UCSD-AML1 (cell line): ENCODE data around the gene STAT4.

Experiments
- DNase-seq: peaks from one replicate; lab custom pipeline; 2025; ENCODE audit not compliant: unreplicated experiment; lab: John Stamatoyannopoulos, UW

The STAT4 gene

GRCh38 chr2:191150600-191151330 is at the start of gene STAT4:
TSS of gene STAT4 (minus strand) at chr2:191150994. CDS start at chr2:191148203, 2,791 bp downstream.
- peak; percentile 25 for DNase-seq

GRCh38 chr2:191199929-191200512 is 49.2 kb upstream of the STAT4 start:
- DNase-seq = no peak

- no peak for DNase-seq
Measured at GRCh38 chr2:191198271-191198670, 47.5 kb upstream of the STAT4 start.

DNA sequence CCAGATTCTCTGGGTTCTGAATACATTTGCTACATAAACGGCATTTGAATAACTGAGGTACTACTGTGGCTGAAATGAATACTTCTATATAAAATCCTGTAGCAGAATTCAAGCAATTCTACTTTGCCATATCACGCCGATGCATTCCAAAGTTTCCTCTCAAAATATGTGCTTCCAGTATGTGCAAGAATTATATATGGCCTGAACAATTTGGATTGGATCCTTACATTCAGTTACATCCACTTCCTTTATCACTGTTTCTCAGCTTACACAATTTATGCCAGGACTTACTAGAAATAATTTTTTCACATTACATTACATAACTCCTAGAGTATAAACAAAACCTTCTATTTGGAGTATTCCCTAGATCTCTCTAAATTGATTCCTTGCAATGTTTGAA is 46.3 kb upstream of the STAT4 start:
- DNase-seq = no peak

GRCh38 chr2:191195021-191195420 is 44.2 kb upstream of the STAT4 start:
- no peak for DNase-seq

GRCh38 chr2:191190861-191191552 is 40.2 kb upstream of the STAT4 start:
- DNase-seq = no peak

DNA sequence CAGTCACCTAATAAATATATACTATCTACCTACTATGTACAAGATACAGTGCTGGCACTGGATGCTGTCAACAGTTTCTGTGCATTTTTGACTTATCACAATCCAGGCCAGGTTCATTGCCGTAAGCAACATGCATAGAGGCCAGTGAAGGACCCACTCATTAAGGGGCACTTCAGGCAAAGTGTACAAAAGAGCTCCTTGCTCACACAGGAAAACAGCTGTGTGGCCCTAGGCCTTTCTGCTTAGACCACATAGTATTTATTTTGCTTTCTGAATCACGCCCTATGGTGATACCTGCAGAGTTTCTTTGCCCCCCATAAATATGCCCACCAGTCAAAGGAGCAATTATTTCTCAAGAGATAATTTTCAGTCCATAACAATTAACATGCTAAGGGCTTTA is 39.6 kb upstream of the STAT4 start:
- no peak for DNase-seq

DNA sequence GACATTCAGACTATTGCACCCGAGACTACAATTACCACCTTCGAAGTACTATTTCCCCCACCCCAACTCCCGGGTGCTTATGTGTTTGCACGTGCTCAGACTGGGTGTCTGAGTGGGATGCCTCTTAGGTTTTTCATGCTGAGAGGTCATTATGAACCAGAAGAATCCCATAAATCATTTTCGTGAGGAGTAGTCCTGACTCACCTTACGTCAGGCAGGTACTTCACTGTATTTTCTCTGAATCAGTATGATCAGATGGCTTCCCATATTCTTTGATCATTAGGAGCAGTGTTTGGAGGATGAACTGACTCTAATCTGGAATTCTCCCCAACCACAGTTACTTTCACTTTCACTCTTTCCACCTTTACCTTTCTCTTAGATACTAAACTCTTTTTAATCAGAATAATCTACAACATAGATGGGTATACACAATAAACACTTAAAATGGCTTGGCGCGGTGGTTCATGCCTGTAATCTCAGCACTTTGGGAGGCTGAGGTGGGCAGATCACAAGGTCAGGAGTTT is 38.4 kb upstream of the STAT4 start:
- no peak for DNase-seq

DNA sequence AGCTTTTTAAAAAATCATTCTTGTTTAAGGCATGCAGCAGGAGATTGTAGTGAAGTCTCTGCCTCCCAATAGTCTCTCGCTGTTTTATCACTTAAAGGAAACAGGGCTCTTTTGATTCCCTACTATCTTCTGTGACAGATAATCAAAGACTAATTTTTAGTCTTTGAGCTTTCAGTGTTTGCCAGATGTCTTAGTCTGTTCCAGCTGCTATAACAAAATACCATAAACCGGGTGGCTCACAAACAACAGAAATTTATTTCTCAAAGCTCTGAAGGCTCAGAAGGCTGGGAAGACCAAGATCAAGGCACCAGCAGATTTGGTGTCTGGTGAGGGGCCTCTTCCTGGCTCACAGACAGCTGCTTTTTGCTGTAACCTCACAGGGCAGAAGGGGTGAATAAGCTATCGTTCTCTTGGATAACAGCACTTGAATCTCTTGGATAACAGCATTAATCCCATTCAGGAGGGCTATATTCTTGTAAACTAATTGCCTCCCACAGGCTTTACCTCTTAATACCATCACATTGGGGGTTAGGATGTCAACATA is 37.8 kb upstream of the STAT4 start:
- no peak for DNase-seq

GRCh38 chr2:191187105-191187829 is 36.5 kb upstream of the STAT4 start:
- DNase-seq = no peak

DNA sequence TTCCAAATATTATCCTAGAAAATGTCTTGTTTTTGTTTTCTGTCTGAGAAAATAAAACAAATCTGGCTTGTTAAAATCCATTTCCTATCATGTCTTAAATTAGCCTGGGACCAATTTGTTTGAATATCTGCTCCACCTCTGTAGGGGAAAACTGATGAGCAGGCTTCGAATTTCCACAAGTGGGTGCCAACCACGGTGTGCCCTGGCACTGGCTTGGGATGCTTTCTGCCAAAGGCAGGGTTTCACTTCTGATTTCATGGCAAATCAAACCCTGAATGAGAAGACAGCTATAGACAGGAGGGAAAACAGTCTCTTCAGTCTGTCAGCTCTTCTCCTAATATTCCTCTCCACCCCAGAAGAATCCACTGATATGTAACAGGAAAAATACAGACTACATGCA is 33.7 kb upstream of the STAT4 start:
- DNase-seq = no peak

- DNase-seq = no peak
Measured at GRCh38 chr2:191183516-191183915, 32.7 kb upstream of the STAT4 start.

DNA sequence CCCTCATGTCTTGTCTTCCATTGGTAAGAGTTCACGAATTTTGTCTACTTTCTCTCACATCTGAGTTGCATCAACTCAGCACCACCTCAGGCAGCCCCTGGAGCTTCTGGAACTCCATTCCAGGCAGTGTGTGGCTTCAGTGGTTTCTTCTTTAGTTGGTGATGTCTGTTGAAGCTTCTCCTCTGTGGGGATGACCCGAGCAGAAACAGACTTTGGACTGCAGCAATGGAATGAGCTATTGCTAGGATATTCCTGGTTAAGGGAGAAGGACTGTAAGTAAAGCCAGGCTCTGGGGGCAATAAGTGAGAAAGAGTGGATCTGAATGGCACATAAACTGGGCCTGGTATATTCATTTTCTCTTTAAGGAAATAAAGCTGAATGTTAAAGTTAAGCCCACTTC is 32.3 kb upstream of the STAT4 start:
- no peak for DNase-seq

GRCh38 chr2:191180713-191181112 is 29.9 kb upstream of the STAT4 start:
- no peak for DNase-seq

GRCh38 chr2:191180276-191180675 is 29.5 kb upstream of the STAT4 start:
- no peak for DNase-seq

DNA sequence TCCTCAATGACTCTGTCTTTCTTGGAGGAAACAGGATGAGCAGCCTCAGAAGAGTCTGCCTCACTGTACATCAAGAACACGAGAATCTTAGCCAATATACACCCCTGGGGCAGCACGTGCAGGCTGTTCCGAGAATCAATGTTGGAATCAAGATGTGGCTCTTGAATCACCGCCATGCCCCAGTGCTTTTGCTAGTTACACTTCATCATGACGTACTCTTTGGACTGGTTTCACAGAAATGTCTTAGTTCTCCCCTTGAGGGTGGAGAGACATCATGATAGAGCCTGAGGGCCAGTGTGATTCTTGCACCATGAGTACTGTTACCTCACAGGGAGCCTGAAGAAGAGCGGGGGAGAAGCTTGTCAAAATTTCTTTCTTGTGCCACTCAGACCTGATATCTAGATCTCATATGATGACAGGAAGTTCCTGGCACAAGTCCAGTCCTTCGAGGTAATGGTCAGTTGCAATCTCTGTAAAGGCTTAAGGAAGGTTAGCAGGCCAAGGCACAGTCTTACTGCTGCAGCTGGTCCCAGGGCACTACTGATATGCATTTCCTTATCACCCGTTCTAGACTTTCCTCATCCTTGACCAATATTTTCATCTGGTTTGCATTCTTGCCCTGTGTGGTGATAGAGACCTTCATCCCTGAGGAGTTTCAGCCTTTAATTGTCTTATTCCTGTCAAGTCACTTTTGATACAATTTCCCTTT is 28.2 kb upstream of the STAT4 start:
- no peak for DNase-seq

DNA sequence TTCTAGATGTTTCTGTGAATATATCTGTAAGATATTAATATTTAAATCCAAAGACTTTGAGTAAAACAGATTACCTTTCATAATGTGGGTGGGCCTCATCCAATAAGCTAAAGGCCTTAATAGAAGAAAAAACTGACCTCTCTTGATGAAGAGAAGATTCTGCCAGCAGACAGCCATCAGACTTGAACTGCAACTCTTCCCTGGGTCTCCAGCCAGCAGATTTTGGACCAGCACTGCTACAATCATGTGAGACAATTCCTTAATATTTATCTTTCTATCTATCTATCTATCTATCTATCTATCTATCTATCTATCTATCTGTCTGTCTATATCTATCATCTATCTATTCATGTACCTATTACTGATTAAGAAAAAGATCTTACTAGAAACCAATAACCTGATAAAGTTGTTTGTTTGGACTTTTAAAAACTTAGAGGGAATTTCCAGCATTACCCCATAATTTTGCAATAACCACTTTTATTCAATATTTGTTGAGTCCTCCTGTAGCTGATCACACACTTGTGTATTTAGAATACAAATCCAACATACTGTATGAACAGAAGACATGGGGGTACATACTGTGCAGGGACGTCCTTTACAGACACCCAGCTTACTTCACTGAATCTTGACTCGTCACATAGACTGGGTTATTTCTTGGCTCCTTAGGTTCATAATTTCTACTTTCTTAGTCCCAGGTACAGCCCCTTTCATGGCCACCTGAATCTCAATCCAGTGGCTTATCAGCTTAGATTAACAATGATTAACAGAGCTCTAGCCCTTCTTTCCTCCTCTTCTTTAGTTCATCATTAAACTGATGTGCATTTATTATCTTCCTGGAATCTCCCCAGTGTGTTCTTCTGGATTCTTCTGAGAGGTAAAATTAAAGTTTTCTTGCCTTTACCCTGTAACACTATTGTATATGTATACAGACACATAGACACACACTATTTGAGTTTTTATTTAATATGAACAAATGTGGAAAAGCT is 27.2 kb upstream of the STAT4 start:
- no peak for DNase-seq

- no peak for DNase-seq
Measured at GRCh38 chr2:191176801-191177438, 26.1 kb upstream of the STAT4 start.

- DNase-seq = no peak
Measured at GRCh38 chr2:191176305-191176704, 25.5 kb upstream of the STAT4 start.
